ENCODE data around the gene AMBP.

GRCh38 chr9:114078781-114079156 lies 669 bp upstream of the AMBP start:
- no peak for TF ChIP-seq CTCF (IDR thresholded peaks at IDR 0.05)
- no peak for TF ChIP-seq EZH2 (IDR thresholded peaks at IDR 0.05; ENCODE audit: borderline replicate concordance, insufficient read depth, low read depth, low read length, poor library complexity, severe bottlenecking)
